Stimulated activated CD4-positive, alpha-beta T cell treated with anti-CD3 and anti-CD28 coated beads, Interleukin-4, amount 100 ng/mL, for 24 hours (primary cell): Measurements from ENCODE around the gene TWNK.

ENCODE experiments used
- DNase-seq: peaks from one replicate; pipeline ENCODE4 v3.0.0-alpha.2; 2020

Gene TWNK

GRCh38 chr10:101013365-101013825, 26.1 kb downstream of the TWNK start:
- no peak for DNase-seq

- DNase-seq, result peak; percentile 78
Observed at GRCh38 chr10:101014230-101014884, 27.0 kb downstream of the TWNK start.

GRCh38 chr10:101014966-101015581, 27.7 kb downstream of the TWNK start:
- peak; percentile 41 for DNase-seq

- DNase-seq, result no peak
Observed at GRCh38 chr10:101015582-101015973, 28.2 kb downstream of the TWNK start.

GRCh38 chr10:101016814-101017213, 29.5 kb downstream of the TWNK start:
- DNase-seq, result no peak

- no peak for DNase-seq
Observed at GRCh38 chr10:101018118-101018599, 30.8 kb downstream of the TWNK start.

- DNase-seq, result peak; percentile 79
Observed at GRCh38 chr10:101018600-101019439, 31.5 kb downstream of the TWNK start.

GRCh38 chr10:101019440-101019703, 32.0 kb downstream of the TWNK start:
- DNase-seq, result no peak

GRCh38 chr10:101020427-101021075, 33.2 kb downstream of the TWNK start:
- no peak for DNase-seq

GRCh38 chr10:101021239-101021638, 33.9 kb downstream of the TWNK start:
- DNase-seq, result no peak

- no peak for DNase-seq
Observed at GRCh38 chr10:101021692-101022251, 34.4 kb downstream of the TWNK start.

- no peak for DNase-seq
Observed at GRCh38 chr10:101022967-101023705, 35.8 kb downstream of the TWNK start.

GRCh38 chr10:101027106-101027720, 39.9 kb downstream of the TWNK start:
- no peak for DNase-seq

- DNase-seq, result no peak
Observed at GRCh38 chr10:101028446-101029337, 41.3 kb downstream of the TWNK start.

- DNase-seq, result no peak
Observed at GRCh38 chr10:101029520-101030295, 42.4 kb downstream of the TWNK start.

GRCh38 chr10:101030496-101031127, 43.3 kb downstream of the TWNK start:
- no peak for DNase-seq

GRCh38 chr10:101031128-101031795, 43.9 kb downstream of the TWNK start, which contains the start of the genes PDZD7 and SFXN3:
Gene PDZD7, minus strand, starts transcription at chr10:101031129. Its CDS starts 910 bp downstream, at chr10:101030219.
Gene SFXN3, plus strand, starts transcription at chr10:101031234. Its CDS starts 3,461 bp downstream, at chr10:101034695.
- peak; percentile 97 for DNase-seq
